Measurements from ENCODE around the gene AHCYL2.

DNA sequence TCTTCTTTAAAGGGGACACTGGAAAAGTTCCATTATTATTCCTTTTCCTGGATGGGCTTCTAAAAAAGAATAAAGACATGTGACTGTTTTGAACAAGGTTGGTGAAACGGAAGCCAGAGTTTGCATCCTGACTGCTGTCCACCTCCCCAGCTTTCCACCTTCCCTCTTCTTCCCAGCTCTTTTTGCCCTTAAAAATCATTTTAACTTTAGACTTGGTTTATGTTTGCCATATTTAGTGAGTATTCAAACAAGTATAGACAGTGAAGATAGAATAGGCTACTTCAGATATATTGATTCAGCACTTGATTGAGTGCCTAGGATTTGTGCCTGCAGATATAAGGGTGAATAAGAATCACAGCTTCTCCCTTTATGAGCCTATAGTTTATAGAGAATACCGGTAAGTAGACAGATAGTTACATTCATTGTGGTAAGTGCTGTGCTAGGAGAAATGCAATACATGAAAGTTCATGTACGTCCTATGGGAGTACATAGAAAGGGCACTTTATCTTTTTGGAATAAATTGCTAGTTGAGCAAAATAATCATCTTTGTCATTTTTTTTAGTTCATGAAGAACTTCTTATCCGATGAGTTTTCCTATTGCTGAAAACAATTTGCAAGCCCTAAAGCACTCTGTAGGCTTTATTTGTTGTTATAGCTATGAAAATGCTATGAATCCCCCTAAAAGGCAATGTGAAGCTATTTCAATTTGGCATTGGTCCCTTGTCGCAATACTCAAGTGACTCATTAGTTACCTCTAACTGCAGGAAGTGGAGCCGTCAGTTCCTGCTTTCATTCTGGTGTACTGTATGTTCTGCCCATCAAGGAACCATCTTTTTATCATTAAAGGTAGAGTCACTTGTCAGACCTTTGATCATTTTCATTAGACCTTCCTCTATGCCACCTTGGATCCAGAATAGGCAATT is 152.2 kb downstream of the AHCYL2 start:
- TF ChIP-seq, protein P1, sequence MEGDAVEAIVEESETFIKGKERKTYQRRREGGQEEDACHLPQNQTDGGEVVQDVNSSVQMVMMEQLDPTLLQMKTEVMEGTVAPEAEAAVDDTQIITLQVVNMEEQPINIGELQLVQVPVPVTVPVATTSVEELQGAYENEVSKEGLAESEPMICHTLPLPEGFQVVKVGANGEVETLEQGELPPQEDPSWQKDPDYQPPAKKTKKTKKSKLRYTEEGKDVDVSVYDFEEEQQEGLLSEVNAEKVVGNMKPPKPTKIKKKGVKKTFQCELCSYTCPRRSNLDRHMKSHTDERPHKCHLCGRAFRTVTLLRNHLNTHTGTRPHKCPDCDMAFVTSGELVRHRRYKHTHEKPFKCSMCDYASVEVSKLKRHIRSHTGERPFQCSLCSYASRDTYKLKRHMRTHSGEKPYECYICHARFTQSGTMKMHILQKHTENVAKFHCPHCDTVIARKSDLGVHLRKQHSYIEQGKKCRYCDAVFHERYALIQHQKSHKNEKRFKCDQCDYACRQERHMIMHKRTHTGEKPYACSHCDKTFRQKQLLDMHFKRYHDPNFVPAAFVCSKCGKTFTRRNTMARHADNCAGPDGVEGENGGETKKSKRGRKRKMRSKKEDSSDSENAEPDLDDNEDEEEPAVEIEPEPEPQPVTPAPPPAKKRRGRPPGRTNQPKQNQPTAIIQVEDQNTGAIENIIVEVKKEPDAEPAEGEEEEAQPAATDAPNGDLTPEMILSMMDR (conservative IDR thresholded peaks at IDR 0.05; ENCODE audit: low read depth in 2 of 2) = peak in 1 of 2 experiments; percentile 10; a peak in 1 of 4 replicates
- no peak for TF ChIP-seq EZH2 (IDR thresholded peaks at IDR 0.05; ENCODE audit: low read depth, unreplicated experiment)
- no peak for TF ChIP-seq EZH2phosphoT487 (IDR thresholded peaks at IDR 0.05; ENCODE audit: unreplicated experiment)
- TF ChIP-seq, protein P2, sequence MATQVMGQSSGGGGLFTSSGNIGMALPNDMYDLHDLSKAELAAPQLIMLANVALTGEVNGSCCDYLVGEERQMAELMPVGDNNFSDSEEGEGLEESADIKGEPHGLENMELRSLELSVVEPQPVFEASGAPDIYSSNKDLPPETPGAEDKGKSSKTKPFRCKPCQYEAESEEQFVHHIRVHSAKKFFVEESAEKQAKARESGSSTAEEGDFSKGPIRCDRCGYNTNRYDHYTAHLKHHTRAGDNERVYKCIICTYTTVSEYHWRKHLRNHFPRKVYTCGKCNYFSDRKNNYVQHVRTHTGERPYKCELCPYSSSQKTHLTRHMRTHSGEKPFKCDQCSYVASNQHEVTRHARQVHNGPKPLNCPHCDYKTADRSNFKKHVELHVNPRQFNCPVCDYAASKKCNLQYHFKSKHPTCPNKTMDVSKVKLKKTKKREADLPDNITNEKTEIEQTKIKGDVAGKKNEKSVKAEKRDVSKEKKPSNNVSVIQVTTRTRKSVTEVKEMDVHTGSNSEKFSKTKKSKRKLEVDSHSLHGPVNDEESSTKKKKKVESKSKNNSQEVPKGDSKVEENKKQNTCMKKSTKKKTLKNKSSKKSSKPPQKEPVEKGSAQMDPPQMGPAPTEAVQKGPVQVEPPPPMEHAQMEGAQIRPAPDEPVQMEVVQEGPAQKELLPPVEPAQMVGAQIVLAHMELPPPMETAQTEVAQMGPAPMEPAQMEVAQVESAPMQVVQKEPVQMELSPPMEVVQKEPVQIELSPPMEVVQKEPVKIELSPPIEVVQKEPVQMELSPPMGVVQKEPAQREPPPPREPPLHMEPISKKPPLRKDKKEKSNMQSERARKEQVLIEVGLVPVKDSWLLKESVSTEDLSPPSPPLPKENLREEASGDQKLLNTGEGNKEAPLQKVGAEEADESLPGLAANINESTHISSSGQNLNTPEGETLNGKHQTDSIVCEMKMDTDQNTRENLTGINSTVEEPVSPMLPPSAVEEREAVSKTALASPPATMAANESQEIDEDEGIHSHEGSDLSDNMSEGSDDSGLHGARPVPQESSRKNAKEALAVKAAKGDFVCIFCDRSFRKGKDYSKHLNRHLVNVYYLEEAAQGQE (IDR thresholded peaks at IDR 0.05; ENCODE audit: unreplicated experiment) = no peak
- no peak for TF ChIP-seq JUNB (IDR thresholded peaks at IDR 0.05; ENCODE audit: unreplicated experiment)
- TF ChIP-seq, protein P3, sequence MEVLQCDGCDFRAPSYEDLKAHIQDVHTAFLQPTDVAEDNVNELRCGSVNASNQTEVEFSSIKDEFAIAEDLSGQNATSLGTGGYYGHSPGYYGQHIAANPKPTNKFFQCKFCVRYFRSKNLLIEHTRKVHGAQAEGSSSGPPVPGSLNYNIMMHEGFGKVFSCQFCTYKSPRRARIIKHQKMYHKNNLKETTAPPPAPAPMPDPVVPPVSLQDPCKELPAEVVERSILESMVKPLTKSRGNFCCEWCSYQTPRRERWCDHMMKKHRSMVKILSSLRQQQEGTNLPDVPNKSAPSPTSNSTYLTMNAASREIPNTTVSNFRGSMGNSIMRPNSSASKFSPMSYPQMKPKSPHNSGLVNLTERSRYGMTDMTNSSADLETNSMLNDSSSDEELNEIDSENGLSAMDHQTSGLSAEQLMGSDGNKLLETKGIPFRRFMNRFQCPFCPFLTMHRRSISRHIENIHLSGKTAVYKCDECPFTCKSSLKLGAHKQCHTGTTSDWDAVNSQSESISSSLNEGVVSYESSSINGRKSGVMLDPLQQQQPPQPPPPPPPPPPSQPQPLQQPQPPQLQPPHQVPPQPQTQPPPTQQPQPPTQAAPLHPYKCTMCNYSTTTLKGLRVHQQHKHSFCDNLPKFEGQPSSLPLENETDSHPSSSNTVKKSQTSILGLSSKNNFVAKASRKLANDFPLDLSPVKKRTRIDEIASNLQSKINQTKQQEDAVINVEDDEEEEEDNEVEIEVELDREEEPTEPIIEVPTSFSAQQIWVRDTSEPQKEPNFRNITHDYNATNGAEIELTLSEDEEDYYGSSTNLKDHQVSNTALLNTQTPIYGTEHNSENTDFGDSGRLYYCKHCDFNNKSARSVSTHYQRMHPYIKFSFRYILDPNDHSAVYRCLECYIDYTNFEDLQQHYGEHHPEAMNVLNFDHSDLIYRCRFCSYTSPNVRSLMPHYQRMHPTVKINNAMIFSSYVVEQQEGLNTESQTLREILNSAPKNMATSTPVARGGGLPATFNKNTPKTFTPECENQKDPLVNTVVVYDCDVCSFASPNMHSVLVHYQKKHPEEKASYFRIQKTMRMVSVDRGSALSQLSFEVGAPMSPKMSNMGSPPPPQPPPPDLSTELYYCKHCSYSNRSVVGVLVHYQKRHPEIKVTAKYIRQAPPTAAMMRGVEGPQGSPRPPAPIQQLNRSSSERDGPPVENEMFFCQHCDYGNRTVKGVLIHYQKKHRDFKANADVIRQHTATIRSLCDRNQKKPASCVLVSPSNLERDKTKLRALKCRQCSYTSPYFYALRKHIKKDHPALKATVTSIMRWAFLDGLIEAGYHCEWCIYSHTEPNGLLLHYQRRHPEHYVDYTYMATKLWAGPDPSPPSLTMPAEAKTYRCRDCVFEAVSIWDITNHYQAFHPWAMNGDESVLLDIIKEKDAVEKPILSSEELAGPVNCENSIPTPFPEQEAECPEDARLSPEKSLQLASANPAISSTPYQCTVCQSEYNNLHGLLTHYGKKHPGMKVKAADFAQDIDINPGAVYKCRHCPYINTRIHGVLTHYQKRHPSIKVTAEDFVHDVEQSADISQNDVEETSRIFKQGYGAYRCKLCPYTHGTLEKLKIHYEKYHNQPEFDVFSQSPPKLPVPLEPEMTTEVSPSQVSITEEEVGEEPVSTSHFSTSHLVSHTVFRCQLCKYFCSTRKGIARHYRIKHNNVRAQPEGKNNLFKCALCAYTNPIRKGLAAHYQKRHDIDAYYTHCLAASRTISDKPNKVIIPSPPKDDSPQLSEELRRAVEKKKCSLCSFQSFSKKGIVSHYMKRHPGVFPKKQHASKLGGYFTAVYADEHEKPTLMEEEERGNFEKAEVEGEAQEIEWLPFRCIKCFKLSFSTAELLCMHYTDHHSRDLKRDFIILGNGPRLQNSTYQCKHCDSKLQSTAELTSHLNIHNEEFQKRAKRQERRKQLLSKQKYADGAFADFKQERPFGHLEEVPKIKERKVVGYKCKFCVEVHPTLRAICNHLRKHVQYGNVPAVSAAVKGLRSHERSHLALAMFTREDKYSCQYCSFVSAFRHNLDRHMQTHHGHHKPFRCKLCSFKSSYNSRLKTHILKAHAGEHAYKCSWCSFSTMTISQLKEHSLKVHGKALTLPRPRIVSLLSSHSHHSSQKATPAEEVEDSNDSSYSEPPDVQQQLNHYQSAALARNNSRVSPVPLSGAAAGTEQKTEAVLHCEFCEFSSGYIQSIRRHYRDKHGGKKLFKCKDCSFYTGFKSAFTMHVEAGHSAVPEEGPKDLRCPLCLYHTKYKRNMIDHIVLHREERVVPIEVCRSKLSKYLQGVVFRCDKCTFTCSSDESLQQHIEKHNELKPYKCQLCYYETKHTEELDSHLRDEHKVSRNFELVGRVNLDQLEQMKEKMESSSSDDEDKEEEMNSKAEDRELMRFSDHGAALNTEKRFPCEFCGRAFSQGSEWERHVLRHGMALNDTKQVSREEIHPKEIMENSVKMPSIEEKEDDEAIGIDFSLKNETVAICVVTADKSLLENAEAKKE (CRISPR knock-in tag; IDR thresholded peaks at IDR 0.05) = no peak
- TF ChIP-seq, protein P4, sequence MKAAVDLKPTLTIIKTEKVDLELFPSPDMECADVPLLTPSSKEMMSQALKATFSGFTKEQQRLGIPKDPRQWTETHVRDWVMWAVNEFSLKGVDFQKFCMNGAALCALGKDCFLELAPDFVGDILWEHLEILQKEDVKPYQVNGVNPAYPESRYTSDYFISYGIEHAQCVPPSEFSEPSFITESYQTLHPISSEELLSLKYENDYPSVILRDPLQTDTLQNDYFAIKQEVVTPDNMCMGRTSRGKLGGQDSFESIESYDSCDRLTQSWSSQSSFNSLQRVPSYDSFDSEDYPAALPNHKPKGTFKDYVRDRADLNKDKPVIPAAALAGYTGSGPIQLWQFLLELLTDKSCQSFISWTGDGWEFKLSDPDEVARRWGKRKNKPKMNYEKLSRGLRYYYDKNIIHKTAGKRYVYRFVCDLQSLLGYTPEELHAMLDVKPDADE (IDR thresholded peaks at IDR 0.05) = no peak
- no peak for TF ChIP-seq POLR2AphosphoS5 (IDR thresholded peaks at IDR 0.05; ENCODE audit: low read depth)

All from GM23338 (cell line).